Caco-2 (cell line): ENCODE data around the gene KRTAP3-1. TPM values are rescaled to one million over a fixed set of nuclear protein-coding genes. Genes with fewer than 3 reads are reported as not detected.

Experiments
- BruUV-seq: library from RNA; stranded (reverse); fragments of 400-500 nt; replicated peaks from 2 replicates; lab custom pipeline; 2021; lab: Mats Ljungman, UMichigan
- CTCF ChIA-PET: fragments of 300-600 bp; sonication (Branson Sonifier 250); formaldehyde crosslinking; loops from one replicate; lab custom pipeline; 2022; ENCODE audit warnings: antibody characterized with exemption; lab: Charles Lee
- POLR2A ChIA-PET: fragments of 300-600 bp; sonication (Branson Sonifier 250); formaldehyde crosslinking; loops from one replicate; lab custom pipeline; 2022; ENCODE audit warnings: antibody characterized with exemption; lab: Charles Lee
- DNase-seq, 2 experiments: peaks; one replicate each; pipeline versions ENCODE4 v3.0.0 to v3.0.0-alpha.2; 2020 to 2022
- H3K27me3 ChIP-seq: replicated peaks from 2 replicates; pipeline ENCODE4 v1.6.0; 2011; ENCODE audit warnings: low read length; ENCODE audit not compliant: control insufficient read depth, insufficient read depth
- H3K36me3 ChIP-seq: 2 replicates; pipeline ENCODE4 v1.5.1; 2011; ENCODE audit warnings: low read length; ENCODE audit not compliant: control insufficient read depth, insufficient read depth
- H3K4me1 ChIP-seq: fragments of 250-450 bp; sonication (Bioruptor Pico); 2 replicates; pipeline ENCODE4 v1.5.1; 2020; ENCODE audit warnings: mild to moderate bottlenecking
- H3K4me3 ChIP-seq: 2 replicates; pipeline ENCODE4 v1.5.1; 2011; ENCODE audit warnings: low read depth, mild to moderate bottlenecking, control low read depth, low read length
- H3K9me3 ChIP-seq: fragments of 250-450 bp; sonication (Bioruptor Pico); 2 replicates; pipeline ENCODE4 v1.5.1; 2020; ENCODE audit warnings: mild to moderate bottlenecking, moderate library complexity
- H3K27ac Mint-ChIP-seq: one replicate; pipeline ENCODE4 v1.8.0; 2022; ENCODE audit warnings: mixed read lengths; ENCODE audit not compliant: unreplicated experiment
- H3K27me3 Mint-ChIP-seq: one replicate; pipeline ENCODE4 v1.8.0; 2022; ENCODE audit warnings: mixed read lengths; ENCODE audit not compliant: insufficient read depth, unreplicated experiment
- H3K36me3 Mint-ChIP-seq: one replicate; pipeline ENCODE4 v1.8.0; 2022; ENCODE audit warnings: mild to moderate bottlenecking, mixed read lengths; ENCODE audit not compliant: insufficient read depth, unreplicated experiment
- H3K4me1 Mint-ChIP-seq: one replicate; pipeline ENCODE4 v1.8.0; 2022; ENCODE audit warnings: low read depth, mixed read lengths; ENCODE audit not compliant: unreplicated experiment
- H3K4me3 Mint-ChIP-seq: one replicate; pipeline ENCODE4 v1.8.0; 2022; ENCODE audit warnings: mild to moderate bottlenecking, moderate library complexity, mixed read lengths; ENCODE audit not compliant: unreplicated experiment
- H3K9me3 Mint-ChIP-seq: one replicate; pipeline ENCODE4 v1.8.0; 2022; ENCODE audit warnings: mixed read lengths; ENCODE audit not compliant: unreplicated experiment
- intact Hi-C: fragments of 100-400 bp; cut with micrococcal nuclease; formaldehyde crosslinking; loops from one replicate; pipeline ENCODE4 v1.10.0; 2022; ENCODE audit not compliant: unreplicated experiment
- total RNA-seq: library from RNA; stranded (reverse); gene quantifications from 2 replicates; pipeline ENCODE4 v1.2.3, GENCODE V29; 2022
- TF ChIP-seq, protein P1 (sequence below), 2 experiments: fragments of 200-600 bp in 1 of 2; IDR thresholded peaks; 1 replicate in 1 of 2; 2 replicates in 1 of 2; pipeline versions ENCODE4 v1.5.1 to v1.8.0; 2011 to 2022; ENCODE audit warnings: antibody characterized with exemption in 1 of 2, control low read depth in 1 of 2, inconsistent platforms in 1 of 2, low read depth in 1 of 2, low read length in 1 of 2, mild to moderate bottlenecking in 1 of 2, moderate library complexity in 1 of 2; ENCODE audit not compliant: insufficient read depth in 1 of 2, severe bottlenecking in 1 of 2, unreplicated experiment in 1 of 2

Gene KRTAP3-1
- total RNA-seq, 1 experiment from 2014 or later = 7.4 TPM

DNA sequence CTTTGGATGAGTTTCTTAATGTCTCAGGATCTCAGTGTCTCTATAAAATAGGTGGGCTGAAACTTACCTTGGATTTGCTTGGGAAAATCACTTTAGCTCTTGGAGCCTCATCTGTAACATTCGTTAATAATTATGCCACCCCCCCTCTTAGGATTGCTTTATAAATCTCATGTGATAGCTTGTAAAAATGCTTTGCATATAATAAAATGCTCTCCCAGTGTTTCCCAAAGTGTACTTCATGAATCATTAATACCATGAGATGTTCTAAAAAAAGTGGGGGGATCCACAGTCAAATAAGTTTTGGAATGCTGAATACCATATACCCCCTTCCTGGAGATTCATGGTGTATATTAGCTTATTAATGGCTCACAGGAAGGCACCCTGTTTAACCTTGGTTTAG, 47.3 kb downstream of the KRTAP3-1 start:
- H3K4me3 Mint-ChIP-seq = no peak overlapping the region
- Histone ChIP-seq H3K9me3 (peaks cover 10% of the 10 kb centered on the region; the same call in 1 of the 2 replicates), H3K4me1 (peaks cover 41% of the 10 kb centered on the region), H3K27me3 (no peaks in the 10 kb centered on the region), H3K4me3 (no peak overlapping the region), H3K36me3 (no peaks in the 10 kb centered on the region)
- intact Hi-C loops = no loop called here
- TF ChIP-seq, protein P1, sequence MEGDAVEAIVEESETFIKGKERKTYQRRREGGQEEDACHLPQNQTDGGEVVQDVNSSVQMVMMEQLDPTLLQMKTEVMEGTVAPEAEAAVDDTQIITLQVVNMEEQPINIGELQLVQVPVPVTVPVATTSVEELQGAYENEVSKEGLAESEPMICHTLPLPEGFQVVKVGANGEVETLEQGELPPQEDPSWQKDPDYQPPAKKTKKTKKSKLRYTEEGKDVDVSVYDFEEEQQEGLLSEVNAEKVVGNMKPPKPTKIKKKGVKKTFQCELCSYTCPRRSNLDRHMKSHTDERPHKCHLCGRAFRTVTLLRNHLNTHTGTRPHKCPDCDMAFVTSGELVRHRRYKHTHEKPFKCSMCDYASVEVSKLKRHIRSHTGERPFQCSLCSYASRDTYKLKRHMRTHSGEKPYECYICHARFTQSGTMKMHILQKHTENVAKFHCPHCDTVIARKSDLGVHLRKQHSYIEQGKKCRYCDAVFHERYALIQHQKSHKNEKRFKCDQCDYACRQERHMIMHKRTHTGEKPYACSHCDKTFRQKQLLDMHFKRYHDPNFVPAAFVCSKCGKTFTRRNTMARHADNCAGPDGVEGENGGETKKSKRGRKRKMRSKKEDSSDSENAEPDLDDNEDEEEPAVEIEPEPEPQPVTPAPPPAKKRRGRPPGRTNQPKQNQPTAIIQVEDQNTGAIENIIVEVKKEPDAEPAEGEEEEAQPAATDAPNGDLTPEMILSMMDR (IDR thresholded peaks at IDR 0.05; ENCODE audit: insufficient read depth in 1 of 2, low read depth in 1 of 2, low read length in 1 of 2, severe bottlenecking in 1 of 2, unreplicated experiment in 1 of 2) = no peak
- ChIA-PET CTCF (interaction anchor here (0.9 kb wide), 1 partner anchor 10 kb away, joined by 3 read pairs; no protein-coding TSS in a partner anchor), POLR2A (no interaction called here)
- H3K4me1 Mint-ChIP-seq = peaks cover 32% of the 10 kb centered on the region
- BruUV-seq = no TSS peak
- peaks cover 31% of the 10 kb centered on the region for H3K9me3 Mint-ChIP-seq
- DNase-seq = no peak
- peaks cover 16% of the 10 kb centered on the region for H3K36me3 Mint-ChIP-seq
- no peak overlapping the region for H3K27ac Mint-ChIP-seq
- no peaks in the 10 kb centered on the region for H3K27me3 Mint-ChIP-seq

GRCh38 chr17:40960144-40960543, 48.8 kb downstream of the KRTAP3-1 start:
- Mint-ChIP-seq H3K4me1 (peaks cover 45% of the 10 kb centered on the region), H3K27me3 (no peaks in the 10 kb centered on the region), H3K4me3 (no peak overlapping the region), H3K9me3 (peaks cover 31% of the 10 kb centered on the region), H3K27ac (peak overlapping the region; percentile 95), H3K36me3 (peaks cover 18% of the 10 kb centered on the region)
- Histone ChIP-seq H3K27me3 (no peaks in the 10 kb centered on the region), H3K4me1 (peaks cover 55% of the 10 kb centered on the region), H3K36me3 (no peaks in the 10 kb centered on the region), H3K4me3 (no peak overlapping the region), H3K9me3 (peaks cover 10% of the 10 kb centered on the region; the same call in 1 of the 2 replicates)
- POLR2A ChIA-PET = no interaction called here
- CTCF ChIA-PET = no interaction called here
- no peak for DNase-seq
- intact Hi-C loops = no loop called here
- TF ChIP-seq, protein P1 (IDR thresholded peaks at IDR 0.05; ENCODE audit: insufficient read depth in 1 of 2, low read depth in 1 of 2, low read length in 1 of 2, severe bottlenecking in 1 of 2, unreplicated experiment in 1 of 2) = no peak
- BruUV-seq = no TSS peak

Other genes with a start within 250 kb of the KRTAP3-1 start
- not detected in 2 replicates for gene KRT26, start 236.9 kb downstream of the KRTAP3-1 start, total RNA-seq
- not detected in 2 replicates for gene KRT27, start 226.6 kb downstream of the KRTAP3-1 start, total RNA-seq
- gene KRT28, start 209.2 kb downstream of the KRTAP3-1 start, total RNA-seq = not detected in 2 replicates
- 48.3 and 48.6 TPM in 2 replicates for gene KRT10, start 186.5 kb downstream of the KRTAP3-1 start, total RNA-seq
- not detected in 2 replicates for gene KRT12, start 141.9 kb downstream of the KRTAP3-1 start, total RNA-seq
- gene KRT20, start 123.9 kb downstream of the KRTAP3-1 start, total RNA-seq = 0.53 and 1.0 TPM in 2 replicates
- 43.6 and 47.1 TPM in 2 replicates for gene KRT23, start 71.5 kb downstream of the KRTAP3-1 start, total RNA-seq
- not detected in 2 replicates for gene KRT39, start 42.2 kb downstream of the KRTAP3-1 start, total RNA-seq
- gene KRT40, start 24.8 kb downstream of the KRTAP3-1 start, total RNA-seq = not detected in 2 replicates
- not detected in 2 replicates for gene KRTAP3-3, start 15.0 kb downstream of the KRTAP3-1 start, total RNA-seq
- gene KRTAP3-2, start 9.2 kb downstream of the KRTAP3-1 start, total RNA-seq = not detected in 2 replicates
- not detected in 2 replicates for gene KRTAP1-5, start 18.1 kb upstream of the KRTAP3-1 start, total RNA-seq
- not detected in 2 replicates for gene KRTAP1-4, start 21.1 kb upstream of the KRTAP3-1 start, total RNA-seq
- not detected in 2 replicates for gene KRTAP1-3, start 25.7 kb upstream of the KRTAP3-1 start, total RNA-seq
- not detected in 2 replicates for gene KRTAP1-1, start 32.3 kb upstream of the KRTAP3-1 start, total RNA-seq
- not detected in 2 replicates for gene KRTAP2-1, start 38.2 kb upstream of the KRTAP3-1 start, total RNA-seq
- not detected in 2 replicates for gene KRTAP2-2, start 46.1 kb upstream of the KRTAP3-1 start, total RNA-seq
- 3.7 and 4.9 TPM in 2 replicates for gene KRTAP2-3, start 51.0 kb upstream of the KRTAP3-1 start, total RNA-seq
- gene KRTAP2-4, start 56.8 kb upstream of the KRTAP3-1 start, total RNA-seq = not detected in 2 replicates
- gene KRTAP4-7, start 75.0 kb upstream of the KRTAP3-1 start, total RNA-seq = not detected in 2 replicates
- gene KRTAP4-8, start 89.0 kb upstream of the KRTAP3-1 start, total RNA-seq = not detected in 2 replicates
- not detected in 2 replicates for gene KRTAP4-16, start 93.1 kb upstream of the KRTAP3-1 start, total RNA-seq
- not detected in 2 replicates for gene KRTAP4-9, start 96.3 kb upstream of the KRTAP3-1 start, total RNA-seq
- gene KRTAP4-11, start 109.2 kb upstream of the KRTAP3-1 start, total RNA-seq = not detected in 2 replicates
- not detected in 2 replicates for gene KRTAP4-12, start 115.1 kb upstream of the KRTAP3-1 start, total RNA-seq
- gene KRTAP4-6, start 131.4 kb upstream of the KRTAP3-1 start, total RNA-seq = not detected in 2 replicates
- gene KRTAP4-5, start 140.7 kb upstream of the KRTAP3-1 start, total RNA-seq = not detected in 2 replicates
- gene KRTAP4-4, start 151.6 kb upstream of the KRTAP3-1 start, total RNA-seq = not detected in 2 replicates
- gene KRTAP4-3, start 159.1 kb upstream of the KRTAP3-1 start, total RNA-seq = not detected in 2 replicates
- gene KRTAP4-2, start 169.1 kb upstream of the KRTAP3-1 start, total RNA-seq = not detected in 2 replicates
- 0.49 TPM in 1 of 2 replicates, not detected in the other for gene KRTAP4-1, start 175.8 kb upstream of the KRTAP3-1 start, total RNA-seq
- gene KRTAP9-1, start 180.8 kb upstream of the KRTAP3-1 start, total RNA-seq = not detected in 2 replicates
- not detected in 2 replicates for gene KRTAP9-2, start 217.5 kb upstream of the KRTAP3-1 start, total RNA-seq
- gene KRTAP9-3, start 223.3 kb upstream of the KRTAP3-1 start, total RNA-seq = not detected in 2 replicates
- not detected in 2 replicates for gene KRTAP9-8, start 228.9 kb upstream of the KRTAP3-1 start, total RNA-seq
- not detected in 2 replicates for gene KRTAP9-4, start 240.6 kb upstream of the KRTAP3-1 start, total RNA-seq
- gene KRTAP9-9, start 246.3 kb upstream of the KRTAP3-1 start, total RNA-seq = not detected in 2 replicates